Panc1 (cell line): ENCODE measurements around the gene CDH12. TPM values are rescaled to one million over a fixed set of nuclear protein-coding genes. Genes with fewer than 3 reads are reported as not detected.

ENCODE experiments used
- ATAC-seq: fragments of 200-7000 bp; cut with Tn5 transposase; 2 replicates; pipeline ENCODE4 v1.9.1; 2020; ENCODE audit warnings: mild to moderate bottlenecking, moderate library complexity
- BruUV-seq: library from RNA; stranded (reverse); fragments of 400-500 nt; replicated peaks from 2 replicates; lab custom pipeline; 2021; lab: Mats Ljungman, UMichigan
- CTCF ChIA-PET: fragments of 300-600 bp; sonication (Branson Sonifier 250); formaldehyde crosslinking; loops from one replicate; lab custom pipeline; 2022; ENCODE audit warnings: antibody characterized with exemption; lab: Charles Lee
- POLR2A ChIA-PET: fragments of 300-600 bp; sonication (Branson Sonifier 250); formaldehyde crosslinking; loops from one replicate; lab custom pipeline; 2022; ENCODE audit warnings: antibody characterized with exemption; lab: Charles Lee
- DNase-seq: peaks from one replicate; pipeline ENCODE4 v3.0.0-alpha.2; 2010; ENCODE audit warnings: low read depth, low spot score
- H3K27ac ChIP-seq: 2 replicates; pipeline ENCODE4 v1.5.1; 2011; ENCODE audit warnings: mild to moderate bottlenecking, low read length, inconsistent platforms
- H3K27me3 ChIP-seq: fragments of 200-500 bp; sonication (Bioruptor generic); 2 replicates; pipeline ENCODE4 v1.6.0; 2014; ENCODE audit warnings: low read length, inconsistent platforms; ENCODE audit not compliant: control insufficient read depth, insufficient read depth
- H3K36me3 ChIP-seq: fragments of 200-500 bp; sonication (Bioruptor generic); 2 replicates; pipeline ENCODE4 v1.5.1; 2014; ENCODE audit warnings: inconsistent platforms, mild to moderate bottlenecking, low read length, moderate library complexity; ENCODE audit not compliant: control insufficient read depth, insufficient read depth
- H3K4me1 ChIP-seq: 2 replicates; pipeline ENCODE4 v1.5.1; 2011; ENCODE audit warnings: inconsistent platforms, mild to moderate bottlenecking, low read length, moderate library complexity; ENCODE audit not compliant: control insufficient read depth, insufficient read depth
- H3K4me3 ChIP-seq, 2 experiments: 2 replicates each; pipeline ENCODE4 v1.5.1; 2011 to 2012; ENCODE audit warnings: low read depth in 2 of 2, low read length in 2 of 2, mild to moderate bottlenecking in 2 of 2, inconsistent platforms in 1 of 2, moderate library complexity in 1 of 2
- H3K9me3 ChIP-seq: fragments of 200-500 bp; sonication (Bioruptor generic); 2 replicates; pipeline ENCODE4 v1.5.1; 2014; ENCODE audit warnings: low read depth, mild to moderate bottlenecking, inconsistent platforms, low read length, moderate library complexity; ENCODE audit not compliant: control insufficient read depth, insufficient read depth
- POLR2AphosphoS5 ChIP-seq: IDR thresholded peaks from 2 replicates; pipeline ENCODE4 v1.6.1; 2012; ENCODE audit warnings: mild to moderate bottlenecking, low read depth, low read length, moderate library complexity
- SIN3A ChIP-seq: IDR thresholded peaks from 2 replicates; pipeline ENCODE4 v1.6.1; 2012; ENCODE audit warnings: low read depth, mild to moderate bottlenecking, low read length, moderate library complexity, borderline replicate concordance; ENCODE audit not compliant: insufficient read depth
- TCF7L2 ChIP-seq: IDR thresholded peaks from 2 replicates; pipeline ENCODE4 v1.6.1; 2011; ENCODE audit warnings: mild to moderate bottlenecking, low read depth, low read length, inconsistent platforms
- in situ Hi-C: cut with HindIII; loops from 2 replicates; pipeline ENCODE4 v1.10.0; 2016; ENCODE audit warnings: low sequenced_read_pairs, low pct_unique_long_range_greater_than_20kb
- intact Hi-C: fragments of 100-400 bp; cut with micrococcal nuclease; formaldehyde crosslinking; loops from one replicate; pipeline ENCODE4 v1.10.0; 2022; ENCODE audit not compliant: unreplicated experiment
- total RNA-seq: library from RNA; stranded (reverse); gene quantifications from one replicate; pipeline ENCODE4 v1.2.1, GENCODE V29; 2021; ENCODE audit not compliant: unreplicated experiment
- TF ChIP-seq, protein P1 (sequence below): fragments of 450-650 bp; IDR thresholded peaks from 2 replicates; pipeline ENCODE4 v1.5.1; 2017; ENCODE audit warnings: mild to moderate bottlenecking
- TF ChIP-seq, protein P2 (sequence below), 2 experiments: IDR thresholded peaks; 2 replicates each; pipeline ENCODE4 v1.6.1; 2011 to 2012; ENCODE audit warnings: low read depth in 2 of 2, control low read depth in 1 of 2, low read length in 1 of 2, mild to moderate bottlenecking in 1 of 2, moderate library complexity in 1 of 2; ENCODE audit not compliant: insufficient read depth in 1 of 2

The CDH12 gene
- total RNA-seq, 1 experiment from 2014 or later = not detected

DNA sequence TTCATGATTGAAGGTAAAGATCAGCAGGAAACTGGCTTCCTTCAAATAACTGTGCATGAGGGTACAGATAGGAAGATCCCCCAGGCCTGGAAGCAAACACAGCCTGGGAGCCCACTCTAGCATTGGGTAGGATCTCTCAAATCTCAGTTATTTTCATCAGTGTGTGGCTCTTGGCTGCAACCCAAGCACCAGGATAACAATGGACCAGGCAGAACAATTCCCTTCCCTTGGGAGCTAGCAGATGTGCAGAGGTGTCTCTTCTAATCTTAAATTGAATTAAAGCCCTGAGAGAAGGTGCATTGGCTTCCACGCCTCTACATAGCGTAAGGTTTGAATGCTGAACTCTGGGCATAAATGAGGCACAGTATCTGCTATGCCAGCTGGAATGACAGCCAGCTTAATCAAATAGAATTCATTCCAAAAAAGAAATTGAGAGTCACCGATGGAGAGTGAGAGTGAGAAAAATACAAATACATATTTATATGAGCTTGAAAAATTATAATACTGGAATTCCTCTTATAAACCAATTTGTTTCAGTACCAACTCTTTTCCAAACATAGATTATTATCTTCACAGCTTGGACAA is 957.3 kb downstream of the CDH12 start:
- TF ChIP-seq, protein P1, sequence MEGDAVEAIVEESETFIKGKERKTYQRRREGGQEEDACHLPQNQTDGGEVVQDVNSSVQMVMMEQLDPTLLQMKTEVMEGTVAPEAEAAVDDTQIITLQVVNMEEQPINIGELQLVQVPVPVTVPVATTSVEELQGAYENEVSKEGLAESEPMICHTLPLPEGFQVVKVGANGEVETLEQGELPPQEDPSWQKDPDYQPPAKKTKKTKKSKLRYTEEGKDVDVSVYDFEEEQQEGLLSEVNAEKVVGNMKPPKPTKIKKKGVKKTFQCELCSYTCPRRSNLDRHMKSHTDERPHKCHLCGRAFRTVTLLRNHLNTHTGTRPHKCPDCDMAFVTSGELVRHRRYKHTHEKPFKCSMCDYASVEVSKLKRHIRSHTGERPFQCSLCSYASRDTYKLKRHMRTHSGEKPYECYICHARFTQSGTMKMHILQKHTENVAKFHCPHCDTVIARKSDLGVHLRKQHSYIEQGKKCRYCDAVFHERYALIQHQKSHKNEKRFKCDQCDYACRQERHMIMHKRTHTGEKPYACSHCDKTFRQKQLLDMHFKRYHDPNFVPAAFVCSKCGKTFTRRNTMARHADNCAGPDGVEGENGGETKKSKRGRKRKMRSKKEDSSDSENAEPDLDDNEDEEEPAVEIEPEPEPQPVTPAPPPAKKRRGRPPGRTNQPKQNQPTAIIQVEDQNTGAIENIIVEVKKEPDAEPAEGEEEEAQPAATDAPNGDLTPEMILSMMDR = no peak
- TF ChIP-seq POLR2AphosphoS5 (no peak), SIN3A (no peak), TCF7L2 (no peak)
- TF ChIP-seq, protein P2, sequence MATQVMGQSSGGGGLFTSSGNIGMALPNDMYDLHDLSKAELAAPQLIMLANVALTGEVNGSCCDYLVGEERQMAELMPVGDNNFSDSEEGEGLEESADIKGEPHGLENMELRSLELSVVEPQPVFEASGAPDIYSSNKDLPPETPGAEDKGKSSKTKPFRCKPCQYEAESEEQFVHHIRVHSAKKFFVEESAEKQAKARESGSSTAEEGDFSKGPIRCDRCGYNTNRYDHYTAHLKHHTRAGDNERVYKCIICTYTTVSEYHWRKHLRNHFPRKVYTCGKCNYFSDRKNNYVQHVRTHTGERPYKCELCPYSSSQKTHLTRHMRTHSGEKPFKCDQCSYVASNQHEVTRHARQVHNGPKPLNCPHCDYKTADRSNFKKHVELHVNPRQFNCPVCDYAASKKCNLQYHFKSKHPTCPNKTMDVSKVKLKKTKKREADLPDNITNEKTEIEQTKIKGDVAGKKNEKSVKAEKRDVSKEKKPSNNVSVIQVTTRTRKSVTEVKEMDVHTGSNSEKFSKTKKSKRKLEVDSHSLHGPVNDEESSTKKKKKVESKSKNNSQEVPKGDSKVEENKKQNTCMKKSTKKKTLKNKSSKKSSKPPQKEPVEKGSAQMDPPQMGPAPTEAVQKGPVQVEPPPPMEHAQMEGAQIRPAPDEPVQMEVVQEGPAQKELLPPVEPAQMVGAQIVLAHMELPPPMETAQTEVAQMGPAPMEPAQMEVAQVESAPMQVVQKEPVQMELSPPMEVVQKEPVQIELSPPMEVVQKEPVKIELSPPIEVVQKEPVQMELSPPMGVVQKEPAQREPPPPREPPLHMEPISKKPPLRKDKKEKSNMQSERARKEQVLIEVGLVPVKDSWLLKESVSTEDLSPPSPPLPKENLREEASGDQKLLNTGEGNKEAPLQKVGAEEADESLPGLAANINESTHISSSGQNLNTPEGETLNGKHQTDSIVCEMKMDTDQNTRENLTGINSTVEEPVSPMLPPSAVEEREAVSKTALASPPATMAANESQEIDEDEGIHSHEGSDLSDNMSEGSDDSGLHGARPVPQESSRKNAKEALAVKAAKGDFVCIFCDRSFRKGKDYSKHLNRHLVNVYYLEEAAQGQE (IDR thresholded peaks at IDR 0.05; ENCODE audit: insufficient read depth in 1 of 2, low read depth in 2 of 2, low read length in 1 of 2) = no peak
- Histone ChIP-seq H3K9me3 (no peaks in the 10 kb centered on the region), H3K27me3 (no peaks in the 10 kb centered on the region), H3K27ac (no peak overlapping the region), H3K36me3 (no peaks in the 10 kb centered on the region), H3K4me3 (no peak overlapping the region), H3K4me1 (no peaks in the 10 kb centered on the region)
- CTCF ChIA-PET = interaction anchor here (0.6 kb wide), 1 partner anchor 68 kb away, joined by 4 read pairs; no protein-coding TSS in a partner anchor
- POLR2A ChIA-PET = no interaction called here
- intact Hi-C loops = no loop called here
- no TSS peak for BruUV-seq
- ATAC-seq (no peak), DNase-seq (no peak)
- in situ Hi-C loops = no loop called here

DNA sequence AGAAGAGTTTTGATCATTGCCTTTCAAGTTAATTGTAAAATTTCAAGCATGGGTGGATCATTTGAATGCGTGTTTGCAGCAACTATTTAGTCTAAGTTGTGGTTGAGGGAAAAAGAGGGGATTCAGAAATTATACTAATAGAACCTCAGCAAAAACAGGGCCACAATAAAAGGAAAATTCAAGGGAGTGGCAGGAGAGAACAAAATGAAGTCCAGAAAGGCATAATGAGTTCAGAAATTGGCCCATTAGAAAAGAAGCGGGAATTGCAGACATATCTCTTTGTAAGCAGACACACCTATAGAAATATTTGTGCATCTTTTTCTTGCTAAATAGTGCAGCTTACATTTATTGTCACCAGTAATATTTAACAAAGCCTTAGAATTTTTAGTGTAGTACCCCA is 960.0 kb downstream of the CDH12 start:
- ATAC-seq = no peak
- TF ChIP-seq POLR2AphosphoS5 (no peak), SIN3A (no peak), TCF7L2 (no peak)
- TF ChIP-seq, protein P1 = no peak
- Histone ChIP-seq H3K9me3 (no peaks in the 10 kb centered on the region), H3K4me3 (no peak overlapping the region), H3K4me1 (no peaks in the 10 kb centered on the region), H3K36me3 (no peaks in the 10 kb centered on the region), H3K27ac (no peak overlapping the region), H3K27me3 (no peaks in the 10 kb centered on the region)
- no TSS peak for BruUV-seq
- DNase-seq = no peak
- in situ Hi-C loops = no loop called here
- intact Hi-C loops = no loop called here
- ChIA-PET CTCF (no interaction called here), POLR2A (no interaction called here)
